HL-60 (cell line): ENCODE results near the gene FNIP2.

Experiments used
- CTCF ChIP-seq: IDR thresholded peaks from one replicate; pipeline ENCODE4 v1.5.1; 2011; ENCODE audit warnings: low read length, control low read depth, inconsistent platforms; ENCODE audit not compliant: insufficient read depth
- POLR2AphosphoS5 ChIP-seq: IDR thresholded peaks from 2 replicates; pipeline ENCODE4 v1.6.1; 2012; ENCODE audit warnings: low read depth
- TF ChIP-seq, protein P1 (sequence below): IDR thresholded peaks from 2 replicates; pipeline ENCODE4 v1.6.1; 2012; ENCODE audit warnings: low read depth; ENCODE audit not compliant: insufficient replicate concordance

GRCh38 chr4:158865520-158866177 is 96.8 kb downstream of the FNIP2 start:
- no peak for TF ChIP-seq CTCF
- TF ChIP-seq, protein P1, sequence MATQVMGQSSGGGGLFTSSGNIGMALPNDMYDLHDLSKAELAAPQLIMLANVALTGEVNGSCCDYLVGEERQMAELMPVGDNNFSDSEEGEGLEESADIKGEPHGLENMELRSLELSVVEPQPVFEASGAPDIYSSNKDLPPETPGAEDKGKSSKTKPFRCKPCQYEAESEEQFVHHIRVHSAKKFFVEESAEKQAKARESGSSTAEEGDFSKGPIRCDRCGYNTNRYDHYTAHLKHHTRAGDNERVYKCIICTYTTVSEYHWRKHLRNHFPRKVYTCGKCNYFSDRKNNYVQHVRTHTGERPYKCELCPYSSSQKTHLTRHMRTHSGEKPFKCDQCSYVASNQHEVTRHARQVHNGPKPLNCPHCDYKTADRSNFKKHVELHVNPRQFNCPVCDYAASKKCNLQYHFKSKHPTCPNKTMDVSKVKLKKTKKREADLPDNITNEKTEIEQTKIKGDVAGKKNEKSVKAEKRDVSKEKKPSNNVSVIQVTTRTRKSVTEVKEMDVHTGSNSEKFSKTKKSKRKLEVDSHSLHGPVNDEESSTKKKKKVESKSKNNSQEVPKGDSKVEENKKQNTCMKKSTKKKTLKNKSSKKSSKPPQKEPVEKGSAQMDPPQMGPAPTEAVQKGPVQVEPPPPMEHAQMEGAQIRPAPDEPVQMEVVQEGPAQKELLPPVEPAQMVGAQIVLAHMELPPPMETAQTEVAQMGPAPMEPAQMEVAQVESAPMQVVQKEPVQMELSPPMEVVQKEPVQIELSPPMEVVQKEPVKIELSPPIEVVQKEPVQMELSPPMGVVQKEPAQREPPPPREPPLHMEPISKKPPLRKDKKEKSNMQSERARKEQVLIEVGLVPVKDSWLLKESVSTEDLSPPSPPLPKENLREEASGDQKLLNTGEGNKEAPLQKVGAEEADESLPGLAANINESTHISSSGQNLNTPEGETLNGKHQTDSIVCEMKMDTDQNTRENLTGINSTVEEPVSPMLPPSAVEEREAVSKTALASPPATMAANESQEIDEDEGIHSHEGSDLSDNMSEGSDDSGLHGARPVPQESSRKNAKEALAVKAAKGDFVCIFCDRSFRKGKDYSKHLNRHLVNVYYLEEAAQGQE: no peak
- TF ChIP-seq POLR2AphosphoS5: no peak
